ENCODE measurements around the gene TNRC6C.
"Not testable (repeated sequence)": the region's sequence is repeated elsewhere in the genome, so short reads cannot be mapped to it uniquely, and the experiment has no call there.

TNRC6C gene

DNA sequence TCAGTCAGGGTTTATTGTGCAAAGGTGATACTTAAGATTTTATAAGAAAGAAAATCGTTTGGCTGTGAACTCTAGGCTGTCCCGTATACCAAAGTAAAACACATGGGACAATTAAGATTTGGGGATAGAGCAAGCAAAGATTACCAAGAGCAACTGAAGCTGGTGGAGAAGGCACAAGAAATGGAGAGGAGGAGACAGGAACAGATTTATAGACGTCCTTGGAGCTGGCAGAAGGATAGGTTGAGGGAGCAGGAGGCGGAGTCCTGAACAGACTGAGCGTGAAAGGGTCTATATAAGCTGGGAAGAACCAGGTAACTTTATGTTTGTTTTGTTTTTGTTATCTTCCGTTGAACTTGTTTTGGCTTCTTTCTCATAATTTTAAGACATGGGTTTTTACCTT is 3.8 kb downstream of the TNRC6C start:
- ChIA-PET POLR2A (no interaction called here), CTCF (interaction anchor here (1.0 to 2.4 kb wide), 3 partner anchors 11 to 56 kb away, joined by 3 to 9 read pairs (median 3); no protein-coding TSS in a partner anchor)

DNA sequence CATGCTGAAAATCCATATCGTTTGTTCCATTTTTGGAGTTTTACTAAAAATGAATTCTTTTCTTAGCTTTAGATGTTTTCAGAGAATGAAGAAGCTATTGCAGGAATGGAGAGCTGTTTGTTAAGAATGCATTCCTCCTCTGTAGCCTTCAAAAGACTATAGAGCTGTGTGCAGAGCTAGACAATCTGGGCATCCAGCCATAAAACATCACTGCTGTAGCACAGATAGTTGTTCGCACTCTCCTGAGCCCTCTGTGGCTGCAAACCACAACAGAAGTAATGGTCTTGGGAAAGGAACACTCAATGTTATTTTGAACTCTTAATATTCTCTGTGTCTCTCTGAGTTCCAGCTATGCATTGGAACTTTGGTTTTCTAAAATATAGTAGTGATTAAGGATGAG is 4.9 kb downstream of the TNRC6C start:
- POLR2A ChIA-PET: no interaction called here
- DNase-seq (ENCODE audit: extremely low spot score): no peak
- CTCF ChIA-PET: interaction anchor here (0.9 to 2.4 kb wide), 4 partner anchors 9 to 55 kb away, joined by 3 to 9 read pairs (median 4); no protein-coding TSS in a partner anchor
- TF ChIP-seq, protein P1, sequence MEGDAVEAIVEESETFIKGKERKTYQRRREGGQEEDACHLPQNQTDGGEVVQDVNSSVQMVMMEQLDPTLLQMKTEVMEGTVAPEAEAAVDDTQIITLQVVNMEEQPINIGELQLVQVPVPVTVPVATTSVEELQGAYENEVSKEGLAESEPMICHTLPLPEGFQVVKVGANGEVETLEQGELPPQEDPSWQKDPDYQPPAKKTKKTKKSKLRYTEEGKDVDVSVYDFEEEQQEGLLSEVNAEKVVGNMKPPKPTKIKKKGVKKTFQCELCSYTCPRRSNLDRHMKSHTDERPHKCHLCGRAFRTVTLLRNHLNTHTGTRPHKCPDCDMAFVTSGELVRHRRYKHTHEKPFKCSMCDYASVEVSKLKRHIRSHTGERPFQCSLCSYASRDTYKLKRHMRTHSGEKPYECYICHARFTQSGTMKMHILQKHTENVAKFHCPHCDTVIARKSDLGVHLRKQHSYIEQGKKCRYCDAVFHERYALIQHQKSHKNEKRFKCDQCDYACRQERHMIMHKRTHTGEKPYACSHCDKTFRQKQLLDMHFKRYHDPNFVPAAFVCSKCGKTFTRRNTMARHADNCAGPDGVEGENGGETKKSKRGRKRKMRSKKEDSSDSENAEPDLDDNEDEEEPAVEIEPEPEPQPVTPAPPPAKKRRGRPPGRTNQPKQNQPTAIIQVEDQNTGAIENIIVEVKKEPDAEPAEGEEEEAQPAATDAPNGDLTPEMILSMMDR (IDR thresholded peaks at IDR 0.05; ENCODE audit: control extremely low read depth, extremely low read depth, low read depth, missing control alignments): no peak

More for the DNA sequence above, 3.8 kb downstream of the TNRC6C start:
- DNase-seq (ENCODE audit: extremely low spot score): no peak
- TF ChIP-seq, protein P1 (IDR thresholded peaks at IDR 0.05; ENCODE audit: control extremely low read depth, extremely low read depth, low read depth, missing control alignments): no peak

DNA sequence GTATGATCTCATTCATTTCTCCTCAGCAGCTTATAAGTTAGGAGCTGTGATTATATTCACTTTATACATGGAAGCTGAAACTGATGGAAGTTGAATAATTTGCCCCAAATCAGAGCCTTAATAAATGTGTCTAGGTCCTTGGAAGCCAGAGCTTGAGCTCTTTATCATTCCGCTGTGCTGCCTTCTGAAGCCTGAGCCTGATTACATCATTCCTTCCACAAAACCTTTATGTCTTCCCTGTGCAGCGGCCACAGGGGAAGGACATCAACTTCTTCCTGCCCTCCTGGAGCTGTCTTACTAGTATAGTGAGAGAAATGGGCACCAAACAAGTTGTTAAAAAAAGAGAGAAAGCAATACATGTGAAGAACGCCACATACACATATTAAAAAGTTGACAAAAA is 6.8 kb downstream of the TNRC6C start:
- CTCF ChIA-PET: interaction anchor here (1.2 to 1.6 kb wide), 4 partner anchors 10 to 49 kb away, joined by 3 to 4 read pairs (median 4); no protein-coding TSS in a partner anchor
- TF ChIP-seq, protein P1 (IDR thresholded peaks at IDR 0.05; ENCODE audit: control extremely low read depth, extremely low read depth, low read depth, missing control alignments): no peak
- DNase-seq (ENCODE audit: extremely low spot score): no peak
- POLR2A ChIA-PET: interaction anchor here (0.6 kb wide), 1 partner anchor 1038 kb away, joined by 7 read pairs; no protein-coding TSS in a partner anchor

DNA sequence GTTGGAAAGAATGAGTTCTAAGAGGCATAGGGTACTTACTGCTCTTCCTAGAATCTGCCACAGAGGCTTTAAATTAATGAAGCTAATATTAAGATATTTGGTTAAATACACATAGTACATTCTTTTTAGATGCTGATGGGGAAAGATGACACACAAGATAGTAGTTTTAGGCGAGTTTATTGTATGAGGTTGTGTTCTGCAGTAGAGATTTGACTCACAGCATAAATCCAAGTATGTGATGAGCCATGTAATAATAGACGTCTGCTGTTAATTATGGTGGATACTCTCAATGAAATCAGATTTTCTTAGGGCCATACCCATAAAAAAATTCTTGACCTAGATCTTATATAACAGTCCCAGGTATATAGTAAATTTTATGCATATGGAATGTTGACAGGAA is 8.0 kb downstream of the TNRC6C start:
- ChIA-PET CTCF (no interaction called here), POLR2A (no interaction called here)
- no peak for DNase-seq (ENCODE audit: extremely low spot score)
- TF ChIP-seq, protein P1 (IDR thresholded peaks at IDR 0.05; ENCODE audit: control extremely low read depth, extremely low read depth, low read depth, missing control alignments): no peak

DNA sequence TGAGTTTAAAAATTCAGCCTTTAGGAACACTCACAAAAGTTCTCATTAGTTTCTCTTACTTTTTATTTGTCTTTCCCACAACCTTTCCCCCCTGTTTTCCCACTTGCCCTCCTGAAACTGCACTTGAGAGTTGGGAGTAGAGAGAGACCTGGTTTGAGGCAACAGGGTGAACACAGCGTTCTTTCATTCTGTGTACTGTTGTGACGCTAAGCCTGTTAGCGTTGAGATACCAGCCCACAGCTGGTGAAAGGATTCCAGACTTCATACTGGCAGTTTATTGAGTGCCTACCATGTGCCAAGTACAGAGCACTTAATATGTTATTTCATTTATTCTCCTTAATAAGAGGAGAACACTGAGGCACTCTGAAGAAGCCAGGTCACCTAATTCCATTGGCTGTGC is 10.3 kb downstream of the TNRC6C start:
- POLR2A ChIA-PET: no interaction called here

DNA sequence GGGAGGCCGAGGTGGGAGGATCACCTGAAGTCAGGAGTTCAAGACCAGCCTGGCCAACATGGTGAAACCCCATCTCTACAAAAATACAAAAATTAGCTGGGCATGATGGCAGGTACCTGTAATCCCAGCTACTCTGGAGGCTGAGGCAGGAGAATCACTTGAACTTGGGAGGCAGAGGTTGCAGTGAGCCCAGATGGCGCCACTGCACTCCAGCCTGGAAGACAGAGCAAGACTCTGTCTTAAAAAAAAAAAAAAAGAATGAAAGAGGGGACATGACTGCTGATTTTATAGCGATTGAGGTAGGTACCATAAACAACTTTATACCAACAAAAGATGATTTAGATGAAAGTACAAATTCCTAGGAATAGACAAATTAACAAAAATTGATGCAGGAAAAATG is 13.8 kb downstream of the TNRC6C start:
- CTCF ChIA-PET: interaction anchor here (0.7 to 2.7 kb wide), 2 partner anchors 10 to 435 kb away, joined by 3 to 9 read pairs; no protein-coding TSS in a partner anchor
- POLR2A ChIA-PET: interaction anchor here (1.4 kb wide), 1 partner anchor 14 kb away, joined by 3 read pairs; the partner anchor contains the start of gene TNRC6C
- not testable (repeated sequence) for DNase-seq (ENCODE audit: extremely low spot score)

More for the DNA sequence above, 10.3 kb downstream of the TNRC6C start:
- CTCF ChIA-PET: no interaction called here
- no peak for DNase-seq (ENCODE audit: extremely low spot score)
- TF ChIP-seq, protein P1 (IDR thresholded peaks at IDR 0.05; ENCODE audit: control extremely low read depth, extremely low read depth, low read depth, missing control alignments): no peak

DNA sequence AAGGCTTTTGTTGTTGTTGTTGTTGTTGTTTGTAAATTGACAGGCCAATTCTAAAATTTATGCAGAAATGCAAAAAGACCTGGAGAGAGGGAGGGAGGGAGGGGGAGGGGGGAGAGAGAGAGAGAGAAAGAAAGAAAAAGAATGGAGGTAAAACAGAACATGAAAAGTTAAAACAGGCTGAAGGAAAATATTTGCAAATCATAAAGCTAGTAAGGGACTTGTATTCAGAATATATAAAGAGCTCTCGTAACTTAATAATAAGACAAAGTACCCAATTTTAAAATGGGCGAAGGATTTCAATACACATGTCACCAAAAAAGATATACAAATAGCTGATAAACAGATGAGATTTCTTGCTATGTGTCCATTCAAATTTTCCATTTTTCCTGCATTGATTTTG is 15.4 kb downstream of the TNRC6C start:
- ChIA-PET POLR2A (no interaction called here), CTCF (interaction anchor here (2.7 kb wide), 1 partner anchor 12 kb away, joined by 9 read pairs; no protein-coding TSS in a partner anchor)
- DNase-seq (ENCODE audit: extremely low spot score): no peak
- TF ChIP-seq, protein P1 (IDR thresholded peaks at IDR 0.05; ENCODE audit: control extremely low read depth, extremely low read depth, low read depth, missing control alignments): no peak
